ENCODE results near the gene DCDC1. TPM values are rescaled to one million over a fixed set of nuclear protein-coding genes. Genes with fewer than 3 reads are reported as not detected.

The DCDC1 gene
- total RNA-seq, 1 donor = 0.18 TPM

GRCh38 chr11:31060880-31061279 lies 308.7 kb downstream of the DCDC1 start:
- TF ChIP-seq CTCF (IDR thresholded peaks at IDR 0.05; ENCODE audit: insufficient read depth, low read length) = no peak
- peak; percentile 19 for DNase-seq (ENCODE audit: low read depth)
- no peak overlapping the region for H3K4me3 ChIP-seq (ENCODE audit: low read depth, low read length)

- no peak for DNase-seq (ENCODE audit: low read depth)
- no peak overlapping the region for H3K4me3 ChIP-seq (ENCODE audit: low read depth, low read length)
- TF ChIP-seq CTCF (IDR thresholded peaks at IDR 0.05; ENCODE audit: insufficient read depth, low read length) = no peak
Observed at GRCh38 chr11:31059529-31059928, 310.0 kb downstream of the DCDC1 start.

- no peak for TF ChIP-seq CTCF (IDR thresholded peaks at IDR 0.05; ENCODE audit: insufficient read depth, low read length)
- no peak overlapping the region for H3K4me3 ChIP-seq (ENCODE audit: low read depth, low read length)
- no peak for DNase-seq (ENCODE audit: low read depth)
Observed at GRCh38 chr11:31050061-31050765, 319.3 kb downstream of the DCDC1 start.

- DNase-seq (ENCODE audit: low read depth) = peak; percentile 27
- no peak overlapping the region for H3K4me3 ChIP-seq (ENCODE audit: low read depth, low read length)
- TF ChIP-seq CTCF (IDR thresholded peaks at IDR 0.05; ENCODE audit: insufficient read depth, low read length) = peak; percentile 29
Observed at GRCh38 chr11:31045335-31045734, 324.2 kb downstream of the DCDC1 start.

GRCh38 chr11:31030138-31030792 lies 339.3 kb downstream of the DCDC1 start:
- no peak for DNase-seq (ENCODE audit: low read depth)
- TF ChIP-seq CTCF (IDR thresholded peaks at IDR 0.05; ENCODE audit: insufficient read depth, low read length) = no peak

GRCh38 chr11:31026315-31026714 lies 343.2 kb downstream of the DCDC1 start:
- no peak for TF ChIP-seq CTCF (IDR thresholded peaks at IDR 0.05; ENCODE audit: insufficient read depth, low read length)
- DNase-seq (ENCODE audit: low read depth) = no peak
- H3K4me3 ChIP-seq (ENCODE audit: low read depth, low read length) = no peak overlapping the region

More at GRCh38 chr11:31030138-31030792, 339.3 kb downstream of the DCDC1 start:
- no peak overlapping the region for H3K4me3 ChIP-seq (ENCODE audit: low read depth, low read length)
